Endothelial cell (in vitro differentiated cells): Measurements from ENCODE around the gene FAF2. TPM values are rescaled to one million over a fixed set of nuclear protein-coding genes. Genes with fewer than 3 reads are reported as not detected.

ENCODE experiments used
- DNase-seq: peaks from one replicate; pipeline ENCODE4 v3.0.0; 2021; ENCODE audit warnings: low spot score
- H3K27ac Mint-ChIP-seq: one replicate; pipeline ENCODE4 v1.8.0; 2021; ENCODE audit warnings: mixed read lengths, inconsistent platforms; ENCODE audit not compliant: unreplicated experiment
- H3K27me3 Mint-ChIP-seq: one replicate; pipeline ENCODE4 v1.8.0; 2021; ENCODE audit warnings: mild to moderate bottlenecking, moderate library complexity, mixed read lengths, inconsistent platforms; ENCODE audit not compliant: unreplicated experiment
- H3K36me3 Mint-ChIP-seq: one replicate; pipeline ENCODE4 v1.8.0; 2021; ENCODE audit warnings: mild to moderate bottlenecking, low read depth, mixed read lengths, inconsistent platforms; ENCODE audit not compliant: unreplicated experiment
- H3K4me1 Mint-ChIP-seq: one replicate; pipeline ENCODE4 v1.8.0; 2021; ENCODE audit warnings: mild to moderate bottlenecking, mixed read lengths, inconsistent platforms; ENCODE audit not compliant: unreplicated experiment
- H3K4me3 Mint-ChIP-seq: one replicate; pipeline ENCODE4 v1.8.0; 2021; ENCODE audit warnings: mild to moderate bottlenecking, mixed read lengths, inconsistent platforms; ENCODE audit not compliant: unreplicated experiment
- H3K9me3 Mint-ChIP-seq: one replicate; pipeline ENCODE4 v1.8.0; 2021; ENCODE audit warnings: mixed read lengths, inconsistent platforms; ENCODE audit not compliant: unreplicated experiment
- CTCF ChIP-seq: fragments of 200-600 bp; sonication (generic); IDR thresholded peaks from one replicate; pipeline ENCODE4 v1.5.0; 2021; ENCODE audit warnings: antibody characterized with exemption; ENCODE audit not compliant: unreplicated experiment
- total RNA-seq: library from RNA; stranded (reverse); fragmentation: NEBNext Ultra II Directional; extraction: Animal tissue kit (Norgen Biotek cat#: 25700); gene quantifications from one replicate; pipeline ENCODE4 v1.2.1, GENCODE V29; 2021; ENCODE audit not compliant: unreplicated experiment

FAF2 gene
- total RNA-seq, 1 donor from 2014 or later: 40.6 TPM

- Mint-ChIP-seq H3K27me3 (peaks cover 2% of the 10 kb centered on the region), H3K4me1 (peaks cover 8% of the 10 kb centered on the region), H3K9me3 (no peaks in the 10 kb centered on the region), H3K36me3 (no peaks in the 10 kb centered on the region), H3K27ac (no peak overlapping the region), H3K4me3 (no peak overlapping the region)
- no peak for TF ChIP-seq CTCF
- no peak for DNase-seq
Observed at GRCh38 chr5:176519810-176520720, 71.9 kb downstream of the FAF2 start.

- TF ChIP-seq CTCF: no peak
- DNase-seq: no peak
- no peak overlapping the region for H3K4me3 Mint-ChIP-seq
- H3K27me3 Mint-ChIP-seq: peaks cover 2% of the 10 kb centered on the region
- H3K36me3 Mint-ChIP-seq: no peaks in the 10 kb centered on the region
- no peak overlapping the region for H3K27ac Mint-ChIP-seq
- H3K4me1 Mint-ChIP-seq: peaks cover 8% of the 10 kb centered on the region
- H3K9me3 Mint-ChIP-seq: no peaks in the 10 kb centered on the region
Observed at GRCh38 chr5:176521286-176521685, 73.1 kb downstream of the FAF2 start.

GRCh38 chr5:176521699-176522263 lies 73.6 kb downstream of the FAF2 start:
- Mint-ChIP-seq H3K4me1 (peaks cover 8% of the 10 kb centered on the region), H3K27ac (no peak overlapping the region), H3K9me3 (no peaks in the 10 kb centered on the region), H3K4me3 (no peak overlapping the region), H3K36me3 (no peaks in the 10 kb centered on the region), H3K27me3 (peaks cover 2% of the 10 kb centered on the region)
- DNase-seq: no peak
- TF ChIP-seq CTCF: no peak

- H3K4me3 Mint-ChIP-seq: no peak overlapping the region
Observed at GRCh38 chr5:176524138-176524537, 76.0 kb downstream of the FAF2 start.

More at GRCh38 chr5:176524138-176524537, 76.0 kb downstream of the FAF2 start:
- TF ChIP-seq CTCF: no peak
- H3K27me3 Mint-ChIP-seq: peaks cover 4% of the 10 kb centered on the region
- no peaks in the 10 kb centered on the region for H3K9me3 Mint-ChIP-seq
- no peak for DNase-seq
- H3K4me1 Mint-ChIP-seq: peaks cover 3% of the 10 kb centered on the region
- no peak overlapping the region for H3K27ac Mint-ChIP-seq
- no peaks in the 10 kb centered on the region for H3K36me3 Mint-ChIP-seq
